BJ (cell line): ENCODE measurements around the gene BEGAIN. TPM values are rescaled to one million over a fixed set of nuclear protein-coding genes. Genes with fewer than 3 reads are reported as not detected.

Experiments used
- CTCF ChIA-PET: fragments of 350-600 bp; formaldehyde crosslinking; extraction: SDS; loops from one replicate; lab custom pipeline; 2021; ENCODE audit warnings: antibody characterized with exemption, inconsistent platforms; lab: Yijun Ruan, JAX
- POLR2A ChIA-PET: fragments of 300-600 bp; sonication (Branson Sonifier 250); formaldehyde crosslinking; extraction: SDS; loops from one replicate; lab custom pipeline; 2021; ENCODE audit warnings: antibody characterized with exemption; lab: Charles Lee
- DNase-seq: peaks from one replicate; pipeline ENCODE4 v3.0.0-alpha.2; 2011; ENCODE audit warnings: low read depth
- H3K27me3 ChIP-seq: 2 replicates; pipeline ENCODE4 v1.6.0; 2011; ENCODE audit warnings: low read length; ENCODE audit not compliant: control insufficient read depth, insufficient read depth
- H3K36me3 ChIP-seq: 2 replicates; pipeline ENCODE4 v1.5.1; 2011; ENCODE audit warnings: low read length; ENCODE audit not compliant: control insufficient read depth, insufficient read depth
- H3K4me3 ChIP-seq: 2 replicates; pipeline ENCODE4 v1.5.1; 2011; ENCODE audit warnings: low read depth, mild to moderate bottlenecking, control low read depth, low read length
- CTCF ChIP-seq: IDR thresholded peaks from 2 replicates; pipeline ENCODE4 v1.5.1; 2011; ENCODE audit warnings: low read depth, mild to moderate bottlenecking, control low read depth, inconsistent platforms, low read length, moderate library complexity; ENCODE audit not compliant: insufficient read depth
- polyA plus RNA-seq: library from polyadenylated mRNA; depleted of rRNA; stranded (reverse); fragments of >200 nt; gene quantifications from 2 replicates; pipeline ENCODE4 v1.2.3, GENCODE V29; 2011

Gene BEGAIN
- polyA plus RNA-seq, 1 experiment, result 0.22 TPM

- TF ChIP-seq CTCF, result no peak
- Histone ChIP-seq H3K27me3 (no peaks in the 10 kb centered on the region), H3K4me3 (no peak overlapping the region), H3K36me3 (no peaks in the 10 kb centered on the region; the same call in 1 of the 2 replicates)
- POLR2A ChIA-PET, result no interaction called here
- DNase-seq, result no peak
- CTCF ChIA-PET, result no interaction called here
These were observed 51.1 kb downstream of the BEGAIN start for GRCh38 chr14:100536121-100536510.

- ChIA-PET POLR2A (no interaction called here), CTCF (no interaction called here)
- Histone ChIP-seq H3K36me3 (no peaks in the 10 kb centered on the region; the same call in 1 of the 2 replicates), H3K27me3 (no peaks in the 10 kb centered on the region), H3K4me3 (no peak overlapping the region)
- DNase-seq, result no peak
- TF ChIP-seq CTCF, result no peak
These were observed 51.7 kb downstream of the BEGAIN start for GRCh38 chr14:100535287-100536120.

- TF ChIP-seq CTCF, result no peak
- POLR2A ChIA-PET, result no interaction called here
- H3K4me3 ChIP-seq, result no peak overlapping the region
- H3K27me3 ChIP-seq, result no peaks in the 10 kb centered on the region
- no peak for DNase-seq
- peaks cover 3% of the 10 kb centered on the region for H3K36me3 ChIP-seq
- CTCF ChIA-PET, result interaction anchor here (1.3 to 1.7 kb wide), 2 partner anchors 8 to 76 kb away, joined by 3 to 5 read pairs; no protein-coding TSS in a partner anchor
These were observed 52.5 kb downstream of the BEGAIN start for GRCh38 chr14:100534528-100535286.

- no peaks in the 10 kb centered on the region for H3K27me3 ChIP-seq
- TF ChIP-seq CTCF, result no peak
- peaks cover 7% of the 10 kb centered on the region for H3K36me3 ChIP-seq
- ChIA-PET POLR2A (no interaction called here), CTCF (interaction anchor here (1.3 to 1.7 kb wide), 3 partner anchors 9 to 117 kb away, joined by 3 to 5 read pairs (median 5); no protein-coding TSS in a partner anchor)
- H3K4me3 ChIP-seq, result no peak overlapping the region
- DNase-seq, result no peak
These were observed 53.3 kb downstream of the BEGAIN start for GRCh38 chr14:100533656-100534485.
